ENCODE data around the gene FITM1.

FITM1 gene

DNA sequence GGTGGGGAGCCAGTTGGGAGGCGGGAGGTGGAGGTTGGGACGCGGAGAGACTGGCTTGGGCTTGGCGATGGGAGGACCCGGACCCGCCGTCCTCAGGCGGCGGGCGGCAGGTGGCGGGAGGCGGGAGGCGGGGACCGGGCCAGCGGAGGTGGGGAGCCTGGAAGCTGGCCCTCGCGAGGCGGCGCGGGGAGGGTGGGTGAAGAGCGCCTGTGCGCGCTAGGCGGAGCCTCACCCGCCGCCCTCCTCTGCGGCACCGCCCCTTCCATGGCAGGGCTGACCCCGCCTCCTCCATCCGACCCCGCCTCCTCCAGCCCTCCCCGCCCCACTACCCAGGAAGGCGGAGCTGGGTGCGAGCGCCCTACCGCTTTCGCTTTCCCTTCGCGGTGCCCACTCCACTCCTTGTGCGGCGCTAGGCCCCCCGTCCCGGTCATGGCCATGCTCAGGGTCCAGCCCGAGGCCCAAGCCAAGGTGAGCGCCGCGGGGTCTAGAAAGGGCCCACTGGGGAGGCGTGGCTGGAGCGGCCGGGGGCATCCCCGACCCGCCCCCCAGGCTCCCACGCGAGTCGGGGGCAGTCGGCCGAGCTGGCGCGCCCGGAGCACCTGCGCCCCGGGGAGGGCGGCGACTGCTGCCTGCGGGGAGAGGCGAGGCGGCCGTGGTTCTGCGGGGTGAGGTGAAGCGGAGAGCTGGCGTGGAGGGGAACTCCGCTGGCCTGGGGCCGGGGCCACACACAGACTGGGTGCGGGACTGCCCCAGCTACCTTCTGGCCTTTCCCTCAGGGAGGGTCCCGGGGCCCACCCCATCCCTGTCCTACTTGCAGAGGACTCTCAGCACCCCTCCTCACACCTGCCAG is 5.6 kb downstream of the FITM1 start, which contains the start of gene PSME1:
PSME1 (plus strand) TSS at position 361 of the 850 bp plus-strand sequence; CDS start at position 430, 69 bp downstream.
- TF ChIP-seq, protein P1, sequence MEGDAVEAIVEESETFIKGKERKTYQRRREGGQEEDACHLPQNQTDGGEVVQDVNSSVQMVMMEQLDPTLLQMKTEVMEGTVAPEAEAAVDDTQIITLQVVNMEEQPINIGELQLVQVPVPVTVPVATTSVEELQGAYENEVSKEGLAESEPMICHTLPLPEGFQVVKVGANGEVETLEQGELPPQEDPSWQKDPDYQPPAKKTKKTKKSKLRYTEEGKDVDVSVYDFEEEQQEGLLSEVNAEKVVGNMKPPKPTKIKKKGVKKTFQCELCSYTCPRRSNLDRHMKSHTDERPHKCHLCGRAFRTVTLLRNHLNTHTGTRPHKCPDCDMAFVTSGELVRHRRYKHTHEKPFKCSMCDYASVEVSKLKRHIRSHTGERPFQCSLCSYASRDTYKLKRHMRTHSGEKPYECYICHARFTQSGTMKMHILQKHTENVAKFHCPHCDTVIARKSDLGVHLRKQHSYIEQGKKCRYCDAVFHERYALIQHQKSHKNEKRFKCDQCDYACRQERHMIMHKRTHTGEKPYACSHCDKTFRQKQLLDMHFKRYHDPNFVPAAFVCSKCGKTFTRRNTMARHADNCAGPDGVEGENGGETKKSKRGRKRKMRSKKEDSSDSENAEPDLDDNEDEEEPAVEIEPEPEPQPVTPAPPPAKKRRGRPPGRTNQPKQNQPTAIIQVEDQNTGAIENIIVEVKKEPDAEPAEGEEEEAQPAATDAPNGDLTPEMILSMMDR (IDR thresholded peaks at IDR 0.05): no peak

DNA sequence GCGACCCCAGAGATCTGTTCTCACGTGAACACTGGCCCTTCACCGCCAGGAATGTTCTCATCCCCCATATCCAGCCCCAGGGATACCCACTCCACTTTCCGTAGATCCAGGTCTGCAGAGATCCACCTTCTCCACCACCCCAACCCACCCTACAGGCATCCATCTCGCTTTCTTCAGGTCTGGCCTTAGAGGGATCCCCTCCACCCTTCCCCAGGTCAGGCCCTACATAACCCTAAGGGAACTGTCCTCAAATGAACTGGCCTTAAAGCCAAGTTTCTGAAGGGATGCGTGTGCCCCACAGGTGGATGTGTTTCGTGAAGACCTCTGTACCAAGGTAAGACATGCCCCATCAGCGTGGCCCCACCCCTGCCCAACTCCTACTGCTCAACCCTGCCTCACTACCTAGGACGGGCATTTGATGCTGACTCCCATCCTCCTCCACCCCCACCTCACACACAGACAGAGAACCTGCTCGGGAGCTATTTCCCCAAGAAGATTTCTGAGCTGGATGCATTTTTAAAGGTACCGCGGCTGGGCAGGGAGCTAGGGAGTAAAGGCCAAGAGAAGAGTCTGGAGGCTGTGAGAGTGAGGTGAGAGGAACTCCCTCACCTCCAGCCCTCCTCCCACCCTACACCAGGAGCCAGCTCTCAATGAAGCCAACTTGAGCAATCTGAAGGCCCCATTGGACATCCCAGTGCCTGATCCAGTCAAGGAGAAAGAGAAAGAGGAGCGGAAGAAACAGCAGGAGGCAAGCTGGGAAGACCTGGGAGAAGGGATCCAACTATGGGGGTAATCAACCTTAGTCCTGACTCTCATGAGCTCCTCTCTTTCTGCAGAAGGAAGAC is 6.4 kb downstream of the FITM1 start:
- TF ChIP-seq, protein P1 (IDR thresholded peaks at IDR 0.05): no peak

DNA sequence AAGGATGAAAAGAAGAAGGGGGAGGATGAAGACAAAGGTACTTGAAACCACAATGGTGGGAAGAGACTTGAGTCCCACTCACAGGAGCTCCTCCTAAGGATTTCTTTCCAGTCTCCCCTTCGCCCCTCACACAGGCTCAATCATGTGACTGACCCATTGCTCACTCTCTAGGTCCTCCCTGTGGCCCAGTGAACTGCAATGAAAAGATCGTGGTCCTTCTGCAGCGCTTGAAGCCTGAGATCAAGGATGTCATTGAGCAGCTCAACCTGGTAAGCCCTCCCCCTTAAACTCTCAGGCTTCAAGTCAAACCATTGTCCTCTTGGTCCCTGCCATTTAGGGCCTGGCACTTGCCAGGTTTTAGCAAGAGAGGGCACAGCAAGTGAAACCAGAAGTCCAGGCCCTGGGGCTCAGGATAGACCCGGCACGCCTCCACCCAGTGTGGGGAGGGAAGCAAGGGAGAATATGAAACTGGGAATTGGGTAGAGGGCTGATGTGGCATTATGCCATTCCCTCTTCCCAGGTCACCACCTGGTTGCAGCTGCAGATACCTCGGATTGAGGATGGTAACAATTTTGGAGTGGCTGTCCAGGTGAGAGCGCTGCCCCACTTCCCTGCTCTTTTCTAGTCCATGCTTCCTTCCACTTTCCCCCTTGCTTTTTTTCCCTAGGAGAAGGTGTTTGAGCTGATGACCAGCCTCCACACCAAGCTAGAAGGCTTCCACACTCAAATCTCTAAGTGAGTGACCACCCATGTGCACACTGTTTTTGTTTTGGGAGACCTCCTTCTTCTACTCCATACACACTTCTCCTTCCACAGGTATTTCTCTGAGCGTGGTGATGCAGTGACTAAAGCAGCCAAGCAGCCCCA is 7.3 kb downstream of the FITM1 start:
- TF ChIP-seq, protein P1 (IDR thresholded peaks at IDR 0.05): no peak

DNA sequence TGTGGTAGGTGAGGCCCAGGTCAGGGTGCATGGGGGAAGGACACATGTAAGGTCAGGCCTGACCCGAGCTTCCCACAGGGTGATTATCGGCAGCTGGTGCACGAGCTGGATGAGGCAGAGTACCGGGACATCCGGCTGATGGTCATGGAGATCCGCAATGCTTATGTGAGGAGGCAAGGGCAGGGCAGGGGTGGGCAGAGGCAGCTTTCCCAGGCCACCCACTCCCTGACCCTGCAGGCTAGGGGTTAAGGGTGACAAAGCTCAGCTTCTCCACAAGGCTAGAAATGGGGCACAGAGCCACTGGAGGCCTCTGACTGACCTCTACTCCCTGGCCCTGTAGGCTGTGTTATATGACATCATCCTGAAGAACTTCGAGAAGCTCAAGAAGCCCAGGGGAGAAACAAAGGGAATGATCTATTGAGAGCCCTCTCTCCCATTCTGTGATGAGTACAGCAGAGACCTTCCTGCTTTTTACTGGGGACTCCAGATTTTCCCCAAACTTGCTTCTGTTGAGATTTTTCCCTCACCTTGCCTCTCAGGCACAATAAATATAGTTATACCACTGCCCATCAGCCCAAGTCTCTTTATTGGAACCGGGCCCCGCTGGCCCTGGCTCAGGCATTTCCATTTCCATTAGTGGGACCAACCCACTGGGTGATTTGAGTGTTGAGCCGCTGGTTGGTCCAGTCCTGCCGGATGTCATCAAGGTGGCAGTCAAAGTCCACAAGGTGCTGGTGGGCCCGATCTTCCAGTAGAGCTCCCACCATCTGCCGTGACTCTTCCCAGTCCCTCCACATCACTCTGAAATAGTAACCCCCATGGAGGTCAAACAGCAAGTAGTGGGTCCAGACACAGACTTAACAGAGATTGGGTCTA is 8.2 kb downstream of the FITM1 start:
- TF ChIP-seq, protein P1 (IDR thresholded peaks at IDR 0.05): no peak

DNA sequence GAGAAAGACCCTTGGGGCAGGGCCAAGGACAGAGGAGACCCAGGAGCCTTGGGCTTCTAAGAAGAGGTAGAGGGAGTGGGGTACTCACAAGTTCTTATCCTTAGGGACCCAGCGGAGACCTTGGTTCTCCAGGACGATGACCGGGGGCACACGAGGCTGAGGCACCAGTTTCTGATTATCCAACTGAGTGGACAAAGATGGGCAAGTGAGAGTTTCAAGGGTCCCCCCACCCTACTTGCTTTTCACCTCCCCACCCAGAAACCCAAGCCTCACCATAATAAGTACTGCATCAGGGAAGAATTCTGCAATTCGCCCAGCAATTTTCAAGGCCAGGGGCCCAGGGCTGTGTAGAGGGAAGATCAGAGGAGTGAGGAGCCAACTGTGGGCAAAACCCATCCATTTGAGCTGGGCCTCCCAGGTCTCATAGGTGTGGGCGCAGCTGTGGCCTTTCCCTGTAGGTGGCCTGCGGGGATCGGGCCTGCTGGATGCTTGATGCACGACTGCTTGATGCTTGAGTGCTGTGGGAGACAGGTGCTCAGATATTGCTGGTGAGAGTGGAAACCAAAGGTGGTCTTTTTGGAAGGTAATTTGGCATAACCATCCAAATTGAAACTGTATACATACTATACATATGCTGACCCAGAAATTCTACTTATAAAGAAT is 8.9 kb downstream of the FITM1 start:
- TF ChIP-seq, protein P1 (IDR thresholded peaks at IDR 0.05): no peak

DNA sequence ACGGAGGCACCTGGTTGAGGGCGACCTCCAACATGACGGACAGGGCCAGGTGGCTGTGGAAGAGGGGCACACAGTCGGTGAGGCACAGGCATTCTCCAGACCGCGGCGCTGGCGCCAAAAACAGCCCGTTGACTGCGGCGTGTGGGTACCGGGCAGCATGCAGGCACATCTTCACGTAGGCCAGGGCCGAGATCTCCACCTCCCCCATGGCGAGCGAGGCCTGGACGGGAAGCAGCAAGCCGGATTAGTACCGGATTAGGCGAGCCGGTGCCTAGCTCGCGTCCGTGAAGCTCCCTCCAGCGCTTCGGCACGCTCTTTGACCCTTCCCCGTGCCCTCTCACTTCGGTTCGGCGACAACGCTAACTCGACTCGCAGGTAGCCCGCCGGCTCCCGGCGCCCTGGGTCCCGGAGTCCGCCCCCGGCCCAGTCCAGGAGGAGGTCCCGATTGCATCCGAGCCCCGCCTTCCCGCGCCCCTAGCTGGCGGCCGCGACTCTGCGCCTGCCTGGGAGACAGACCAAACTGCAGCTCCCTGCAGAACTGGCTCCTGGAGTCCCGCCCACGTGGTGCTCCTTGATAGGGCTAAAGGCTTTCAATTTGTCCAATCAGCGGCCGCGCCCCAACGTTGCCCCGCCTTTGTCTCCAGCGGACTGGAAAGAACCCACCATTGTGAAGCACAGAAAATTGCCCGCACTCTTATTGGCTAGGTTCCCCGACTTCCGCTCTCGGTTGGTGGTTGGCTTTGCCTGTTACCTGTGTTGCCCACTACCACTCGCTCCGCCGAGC is 10.8 kb downstream of the FITM1 start, which contains the start of gene EMC9:
EMC9 (minus strand) TSS at position 495 of the 784 bp plus-strand sequence; CDS start at position 208, 287 bp downstream.
- TF ChIP-seq, protein P1 (IDR thresholded peaks at IDR 0.05): no peak
